A549 treated with ZK216348 at 1 μM for 4 hours (cell line): ENCODE measurements around the gene MIB2. TPM values are rescaled to one million over a fixed set of nuclear protein-coding genes. Genes with fewer than 3 reads are reported as not detected.

ENCODE experiments used
- total RNA-seq: library from RNA; stranded (reverse); fragments of 200-300 nt; extraction: Qiagen RNA extraction; gene quantifications from 5 replicates; pipeline ENCODE4 v1.2.3, GENCODE V29; 2022; ENCODE audit warnings: low read depth

MIB2 gene
- 6.8 to 24.6 TPM (median 19.7 TPM) in 5 replicates for total RNA-seq

GRCh38 chr1:1615256-1616044 is at the start of gene MIB2:
Gene MIB2 (plus strand): TSS chr1:1615500. CDS start chr1:1623453, 7,953 bp downstream.

GRCh38 chr1:1574721-1575537 is 40.4 kb upstream of the MIB2 start, which contains the start of gene SSU72:
Gene SSU72 (minus strand): TSS chr1:1574863. CDS start chr1:1574557, 306 bp downstream.

GRCh38 chr1:1599935-1600860 is 15.1 kb upstream of the MIB2 start, which contains the start of gene FNDC10:
Gene FNDC10 (minus strand): TSS chr1:1600135. CDS start chr1:1600015, 120 bp downstream.

GRCh38 chr1:1631782-1632420 is 16.6 kb downstream of the MIB2 start, which contains the start of gene MMP23B:
Gene MMP23B (plus strand): TSS chr1:1632173. CDS start chr1:1632219, 46 bp downstream.

GRCh38 chr1:1658583-1659549 is 43.6 kb downstream of the MIB2 start, which contains the start of gene CDK11B:
Gene CDK11B (minus strand): TSS chr1:1659004. CDS start chr1:1657485, 1,519 bp downstream.

Other genes starting within 250 kb of the MIB2 start
- 90.7 to 179 TPM (median 167 TPM) in 5 replicates for gene AURKAIP1, start 240.3 kb upstream of the MIB2 start, total RNA-seq
- 38.3 to 62.7 TPM (median 53.1 TPM) in 5 replicates for gene CCNL2, start 216.2 kb upstream of the MIB2 start, total RNA-seq
- gene MRPL20, start 208.2 kb upstream of the MIB2 start, total RNA-seq, result 122 to 156 TPM (median 133 TPM) in 5 replicates
- gene ANKRD65, start 194.2 kb upstream of the MIB2 start, total RNA-seq, result 0.07 to 0.23 TPM in 2 of 5 replicates, not detected in the others
- gene VWA1, start 179.8 kb upstream of the MIB2 start, total RNA-seq, result 5.3 to 18.2 TPM (median 15.0 TPM) in 5 replicates
- gene ATAD3C, start 165.8 kb upstream of the MIB2 start, total RNA-seq, result not detected in 5 replicates
- gene ATAD3B, start 143.7 kb upstream of the MIB2 start, total RNA-seq, result 1.6 to 3.6 TPM (median 3.0 TPM) in 5 replicates
- gene ATAD3A, start 103.3 kb upstream of the MIB2 start, total RNA-seq, result 24.3 to 40.3 TPM (median 39.2 TPM) in 5 replicates
- gene TMEM240, start 74.9 kb upstream of the MIB2 start, total RNA-seq, result 0.37 to 0.68 TPM (median 0.48 TPM) in 4 of 5 replicates, not detected in the other
- 95.6 to 113 TPM (median 112 TPM) in 5 replicates for gene SSU72, start 40.6 kb upstream of the MIB2 start, total RNA-seq
- gene FNDC10, start 15.4 kb upstream of the MIB2 start, total RNA-seq, result 3.9 to 9.9 TPM (median 8.5 TPM) in 5 replicates
- 0.39 to 1.5 TPM (median 0.92 TPM) in 4 of 5 replicates, not detected in the other for gene MMP23B, start 16.7 kb downstream of the MIB2 start, total RNA-seq
- gene CDK11B, start 43.5 kb downstream of the MIB2 start, total RNA-seq, result 25.1 to 27.9 TPM (median 27.5 TPM) in 5 replicates
- gene SLC35E2B, start 77.3 kb downstream of the MIB2 start, total RNA-seq, result 9.1 to 14.2 TPM (median 12.3 TPM) in 5 replicates
- gene CDK11A, start 108.9 kb downstream of the MIB2 start, total RNA-seq, result 20.5 to 26.2 TPM (median 24.1 TPM) in 5 replicates
- 25.1 to 43.3 TPM (median 39.8 TPM) in 5 replicates for gene NADK, start 163.0 kb downstream of the MIB2 start, total RNA-seq